HEK293T (cell line): ENCODE measurements around the gene NDC1.

ENCODE experiments used
- CTCF ChIA-PET: fragments of 350-600 bp; formaldehyde crosslinking; extraction: SDS; loops from one replicate; lab custom pipeline; 2021; ENCODE audit warnings: antibody characterized with exemption, inconsistent platforms; lab: Yijun Ruan, JAX
- POLR2A ChIA-PET: fragments of 350-600 bp; formaldehyde crosslinking; extraction: SDS; loops from one replicate; lab custom pipeline; 2020; ENCODE audit warnings: antibody characterized with exemption, inconsistent platforms; lab: Yijun Ruan, JAX
- DNase-seq: peaks from one replicate; pipeline ENCODE4 v3.0.0; 2012; ENCODE audit warnings: mixed read lengths; ENCODE audit errors: extremely low spot score
- ARNT ChIP-seq: fragments of 450-650 bp; IDR thresholded peaks from 2 replicates; pipeline ENCODE4 v1.6.1; 2017; ENCODE audit warnings: mild to moderate bottlenecking
- BHLHE40 ChIP-seq: fragments of 450-650 bp; IDR thresholded peaks from 2 replicates; pipeline ENCODE4 v1.6.1; 2016; ENCODE audit warnings: mild to moderate bottlenecking, moderate library complexity, borderline replicate concordance
- CTBP1 ChIP-seq: fragments of 450-650 bp; IDR thresholded peaks from 2 replicates; pipeline ENCODE4 v1.6.1; 2016; ENCODE audit warnings: borderline replicate concordance
- ELF4 ChIP-seq: fragments of 450-650 bp; IDR thresholded peaks from 2 replicates; pipeline ENCODE4 v1.6.1; 2017; ENCODE audit warnings: antibody characterized with exemption
- FOXA1 ChIP-seq: fragments of 450-650 bp; IDR thresholded peaks from 2 replicates; pipeline ENCODE4 v1.6.1; 2016; ENCODE audit warnings: mild to moderate bottlenecking
- FOXK2 ChIP-seq: fragments of 450-650 bp; IDR thresholded peaks from 2 replicates; pipeline ENCODE4 v1.6.1; 2016; ENCODE audit warnings: mild to moderate bottlenecking
- FOXM1 ChIP-seq: fragments of 450-650 bp; IDR thresholded peaks from 2 replicates; pipeline ENCODE4 v1.6.1; 2017; ENCODE audit warnings: mild to moderate bottlenecking, borderline replicate concordance
- HDGF ChIP-seq: fragments of 450-650 bp; IDR thresholded peaks from 2 replicates; pipeline ENCODE4 v1.6.1; 2017; ENCODE audit warnings: antibody characterized with exemption, borderline replicate concordance
- L3MBTL2 ChIP-seq: fragments of 450-650 bp; conservative IDR thresholded peaks from 2 replicates; pipeline ENCODE4 v1.6.1; 2016; ENCODE audit warnings: mild to moderate bottlenecking
- LEF1 ChIP-seq: fragments of 450-650 bp; IDR thresholded peaks from 2 replicates; pipeline ENCODE4 v1.6.1; 2017; ENCODE audit warnings: mild to moderate bottlenecking, borderline replicate concordance
- NFRKB ChIP-seq: fragments of 450-650 bp; IDR thresholded peaks from 2 replicates; pipeline ENCODE4 v1.6.1; 2016; ENCODE audit warnings: mild to moderate bottlenecking, moderate library complexity
- PKNOX1 ChIP-seq: fragments of 450-650 bp; IDR thresholded peaks from 2 replicates; pipeline ENCODE4 v1.6.1; 2016
- SP1 ChIP-seq: fragments of 450-650 bp; IDR thresholded peaks from 2 replicates; pipeline ENCODE4 v1.6.1; 2017
- SUZ12 ChIP-seq: fragments of 450-650 bp; IDR thresholded peaks from 2 replicates; pipeline ENCODE4 v1.6.1; 2016; ENCODE audit warnings: mild to moderate bottlenecking
- TARDBP ChIP-seq: fragments of 450-650 bp; IDR thresholded peaks from 2 replicates; pipeline ENCODE4 v1.6.1; 2016
- ZNF384 ChIP-seq: fragments of 450-650 bp; IDR thresholded peaks from 2 replicates; pipeline ENCODE4 v1.6.1; 2016

The NDC1 gene

GRCh38 chr1:53869454-53870117, 31.5 kb upstream of the NDC1 start:
- ChIA-PET CTCF (interaction anchor here (0.6 to 1.0 kb wide), 2 partner anchors 9 to 90 kb away, joined by 3 to 4 read pairs; no protein-coding TSS in a partner anchor), POLR2A (interaction anchor here (1.3 kb wide), 1 partner anchor 76 kb away, joined by 3 read pairs; the partner anchor contains the start of gene IFT25)
- TF ChIP-seq FOXK2: no peak
- TF ChIP-seq FOXA1: no peak
- TF ChIP-seq HDGF: no peak
- TF ChIP-seq CTBP1: no peak
- TF ChIP-seq LEF1: no peak
- TF ChIP-seq L3MBTL2: no peak
- no peak for TF ChIP-seq ARNT
- TF ChIP-seq BHLHE40: no peak
- TF ChIP-seq SUZ12: no peak
- TF ChIP-seq ELF4: no peak
- TF ChIP-seq SP1: no peak
- no peak for TF ChIP-seq PKNOX1
- TF ChIP-seq NFRKB: no peak
- no peak for DNase-seq

GRCh38 chr1:53868565-53868964, 30.5 kb upstream of the NDC1 start:
- ChIA-PET CTCF (interaction anchor here (0.6 to 0.7 kb wide), 2 partner anchors 10 to 18 kb away, joined by 3 to 7 read pairs; no protein-coding TSS in a partner anchor), POLR2A (interaction anchor here (1.1 to 1.3 kb wide), 2 partner anchors 13 to 77 kb away, joined by 3 read pairs; partner anchors contain the start of gene IFT25)
- TF ChIP-seq LEF1: no peak
- TF ChIP-seq ARNT: no peak
- TF ChIP-seq FOXA1: no peak
- no peak for TF ChIP-seq SUZ12
- TF ChIP-seq NFRKB: no peak
- TF ChIP-seq BHLHE40: no peak
- no peak for TF ChIP-seq CTBP1
- TF ChIP-seq L3MBTL2: no peak
- TF ChIP-seq FOXK2: no peak
- TF ChIP-seq HDGF: no peak
- no peak for TF ChIP-seq ELF4
- TF ChIP-seq ZNF384: no peak
- TF ChIP-seq PKNOX1: no peak
- no peak for TF ChIP-seq SP1
- no peak for TF ChIP-seq TARDBP
- TF ChIP-seq FOXM1: no peak
- no peak for DNase-seq

GRCh38 chr1:53862507-53862906, 24.4 kb upstream of the NDC1 start:
- POLR2A ChIA-PET: no interaction called here
- CTCF ChIA-PET: interaction anchor here (0.7 to 1.0 kb wide), 3 partner anchors 33 to 150 kb away, joined by 3 read pairs; no protein-coding TSS in a partner anchor
- no peak for TF ChIP-seq FOXA1
- no peak for TF ChIP-seq L3MBTL2
- TF ChIP-seq ZNF384: no peak
- TF ChIP-seq HDGF: no peak
- TF ChIP-seq BHLHE40: no peak
- no peak for TF ChIP-seq PKNOX1
- TF ChIP-seq ARNT: no peak
- TF ChIP-seq FOXK2: no peak
- no peak for TF ChIP-seq FOXM1
- DNase-seq: no peak

- CTCF ChIA-PET: interaction anchor here (0.5 to 3.3 kb wide), 21 partner anchors 9 to 223 kb away, joined by 3 to 40 read pairs (median 4); partner anchors contain the start of genes IFT25 and LDLRAD1
- POLR2A ChIA-PET: interaction anchor here (0.7 to 1.5 kb wide), 3 partner anchors 18 to 339 kb away, joined by 3 read pairs; partner anchors contain the start of genes CYB5RL and MRPL37
- DNase-seq: peak; percentile 69
- TF ChIP-seq FOXA1: no peak
- TF ChIP-seq SUZ12: no peak
- TF ChIP-seq FOXM1: no peak
- no peak for TF ChIP-seq TARDBP
- no peak for TF ChIP-seq NFRKB
These were observed 22.9 kb upstream of the NDC1 start for GRCh38 chr1:53860967-53861411.

GRCh38 chr1:53851571-53852285, 13.6 kb upstream of the NDC1 start:
- ChIA-PET CTCF (interaction anchor here (1.0 kb wide), 1 partner anchor 9 kb away, joined by 6 read pairs; no protein-coding TSS in a partner anchor), POLR2A (interaction anchor here (1.7 kb wide), 1 partner anchor 95 kb away, joined by 4 read pairs; the partner anchor contains the start of gene LRRC42)
- DNase-seq: no peak
- TF ChIP-seq ELF4 (no peak), FOXA1 (no peak), L3MBTL2 (no peak), FOXK2 (no peak), SUZ12 (no peak), FOXM1 (no peak), PKNOX1 (no peak), ARNT (no peak), CTBP1 (no peak), TARDBP (no peak)
